GM23338 (cell line): Measurements from ENCODE around the gene NXPH2. TPM values are rescaled to one million over a fixed set of nuclear protein-coding genes. Genes with fewer than 3 reads are reported as not detected.
"Not testable (repeated sequence)": the region's sequence is repeated elsewhere in the genome, so short reads cannot be mapped to it uniquely, and the experiment has no call there.

Experiments
- ATAC-seq: fragments of 200-7000 bp; cut with Tn5 transposase; 3 replicates; pipeline ENCODE4 v1.9.1; 2020
- DNase-seq: peaks from one replicate; pipeline ENCODE4 v3.0.0-alpha.2; 2015; ENCODE audit warnings: low spot score
- H2AFZ ChIP-seq: fragments of 200-600 bp; sonication (generic); 2 replicates; pipeline ENCODE4 v1.8.0; 2016; ENCODE audit warnings: antibody characterized with exemption, mild to moderate bottlenecking, moderate library complexity
- H3F3A ChIP-seq: fragments of 200-600 bp; sonication (generic); replicated peaks from 2 replicates; pipeline ENCODE4 v1.8.0; 2017; ENCODE audit warnings: antibody characterized with exemption, mixed run types, low read depth
- H3K27ac ChIP-seq: fragments of 200-600 bp; sonication (generic); 2 replicates; pipeline ENCODE4 v1.6.1; 2016; ENCODE audit warnings: low read depth
- H3K27me3 ChIP-seq: fragments of 200-600 bp; sonication (generic); 2 replicates; pipeline ENCODE4 v1.8.0; 2016; ENCODE audit warnings: mild to moderate bottlenecking, mixed run types, moderate library complexity; ENCODE audit not compliant: insufficient read depth
- H3K36me3 ChIP-seq: fragments of 200-600 bp; sonication (generic); 2 replicates; pipeline ENCODE4 v1.8.0; 2016; ENCODE audit warnings: mild to moderate bottlenecking; ENCODE audit not compliant: insufficient read depth
- H3K4me1 ChIP-seq: fragments of 200-600 bp; sonication (generic); 2 replicates; pipeline ENCODE4 v1.8.0; 2016; ENCODE audit warnings: mild to moderate bottlenecking, moderate library complexity; ENCODE audit not compliant: insufficient read depth
- H3K4me2 ChIP-seq: fragments of 200-600 bp; sonication (generic); 2 replicates; pipeline ENCODE4 v1.7.1; 2017; ENCODE audit warnings: mixed run types
- H3K4me3 ChIP-seq: fragments of 200-600 bp; sonication (generic); 2 replicates; pipeline ENCODE4 v1.6.1; 2016; ENCODE audit warnings: mixed run types
- H3K79me2 ChIP-seq: fragments of 200-600 bp; sonication (generic); replicated peaks from 2 replicates; pipeline ENCODE4 v1.8.0; 2017; ENCODE audit warnings: mild to moderate bottlenecking; ENCODE audit not compliant: insufficient read depth
- H3K9me2 ChIP-seq: fragments of 200-600 bp; sonication (generic); 2 replicates; pipeline ENCODE4 v1.8.0; 2017; ENCODE audit not compliant: insufficient read depth
- H4K20me1 ChIP-seq: fragments of 200-600 bp; sonication (generic); replicated peaks from 2 replicates; pipeline ENCODE4 v1.8.0; 2017; ENCODE audit warnings: mild to moderate bottlenecking; ENCODE audit not compliant: insufficient read depth
- H3K27ac Mint-ChIP-seq: 2 replicates; pipeline ENCODE4 v1.8.0; 2020; ENCODE audit warnings: inconsistent platforms, mild to moderate bottlenecking, moderate library complexity, mixed read lengths
- H3K27me3 Mint-ChIP-seq: 3 replicates; pipeline ENCODE4 v1.8.0; 2022; ENCODE audit warnings: low read depth, mild to moderate bottlenecking, moderate library complexity, mixed read lengths, inconsistent platforms; ENCODE audit not compliant: insufficient read depth, poor library complexity
- H3K36me3 Mint-ChIP-seq: 3 replicates; pipeline ENCODE4 v1.8.0; 2021; ENCODE audit warnings: low read depth, mild to moderate bottlenecking, inconsistent platforms, moderate library complexity, mixed read lengths
- H3K4me1 Mint-ChIP-seq: 3 replicates; pipeline ENCODE4 v1.8.0; 2020; ENCODE audit warnings: mild to moderate bottlenecking, inconsistent platforms, mixed read lengths
- H3K4me3 Mint-ChIP-seq: 3 replicates; pipeline ENCODE4 v1.8.0; 2021; ENCODE audit warnings: moderate library complexity, mild to moderate bottlenecking, inconsistent platforms, mixed read lengths
- H3K9me3 Mint-ChIP-seq: 3 replicates; pipeline ENCODE4 v1.8.0; 2020; ENCODE audit warnings: moderate library complexity, mild to moderate bottlenecking, inconsistent platforms, mixed read lengths
- ZNF331 ChIP-seq: fragments of 250-450 bp; sonication (Bioruptor Pico); IDR thresholded peaks from 2 replicates; pipeline ENCODE4 v1.5.0; 2020; ENCODE audit warnings: low read depth, mild to moderate bottlenecking, moderate library complexity
- polyA plus RNA-seq: library from polyadenylated mRNA; unstranded; fragments of >200 nt; fragmentation: Nextera tagmentation; extraction: Ambion mirVana; gene quantifications from 2 replicates; pipeline ENCODE4 v1.2.1, GENCODE V29; 2016
- total RNA-seq: library from RNA; depleted of rRNA; stranded (reverse); fragments of >200 nt; shearing (Covaris generic); gene quantifications from 2 replicates; pipeline ENCODE4 v1.2.3, GENCODE V29; 2014
- TF ChIP-seq, protein P1 (sequence below): fragments of 250-450 bp; sonication (Bioruptor Pico); IDR thresholded peaks from 2 replicates; pipeline ENCODE4 v1.5.0; 2020; ENCODE audit warnings: mild to moderate bottlenecking, moderate library complexity

NXPH2 gene
- total and polyA plus RNA-seq, 2 experiments from 2014 or later: 2.7 to 8.3 TPM

DNA sequence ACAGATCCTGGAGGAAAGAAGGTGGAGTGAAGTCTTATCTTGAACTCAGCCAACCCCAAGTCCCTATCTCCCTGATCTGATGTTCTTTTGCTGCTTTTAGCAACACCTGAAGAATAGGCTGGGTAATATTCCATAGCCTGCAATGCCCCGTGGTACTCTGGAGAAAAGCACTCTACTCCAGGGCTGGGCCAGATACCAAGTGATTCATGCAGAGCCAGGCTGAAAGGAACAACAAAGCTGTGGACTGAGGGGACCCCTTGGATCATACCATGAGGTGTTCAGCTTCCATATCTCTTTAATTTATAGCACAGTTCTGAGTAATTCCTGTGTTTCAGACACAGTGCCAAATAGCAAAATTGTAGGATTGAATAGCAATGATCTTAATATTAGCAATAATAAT is 130.6 kb downstream of the NXPH2 start (continued):
- TF ChIP-seq, protein P1, sequence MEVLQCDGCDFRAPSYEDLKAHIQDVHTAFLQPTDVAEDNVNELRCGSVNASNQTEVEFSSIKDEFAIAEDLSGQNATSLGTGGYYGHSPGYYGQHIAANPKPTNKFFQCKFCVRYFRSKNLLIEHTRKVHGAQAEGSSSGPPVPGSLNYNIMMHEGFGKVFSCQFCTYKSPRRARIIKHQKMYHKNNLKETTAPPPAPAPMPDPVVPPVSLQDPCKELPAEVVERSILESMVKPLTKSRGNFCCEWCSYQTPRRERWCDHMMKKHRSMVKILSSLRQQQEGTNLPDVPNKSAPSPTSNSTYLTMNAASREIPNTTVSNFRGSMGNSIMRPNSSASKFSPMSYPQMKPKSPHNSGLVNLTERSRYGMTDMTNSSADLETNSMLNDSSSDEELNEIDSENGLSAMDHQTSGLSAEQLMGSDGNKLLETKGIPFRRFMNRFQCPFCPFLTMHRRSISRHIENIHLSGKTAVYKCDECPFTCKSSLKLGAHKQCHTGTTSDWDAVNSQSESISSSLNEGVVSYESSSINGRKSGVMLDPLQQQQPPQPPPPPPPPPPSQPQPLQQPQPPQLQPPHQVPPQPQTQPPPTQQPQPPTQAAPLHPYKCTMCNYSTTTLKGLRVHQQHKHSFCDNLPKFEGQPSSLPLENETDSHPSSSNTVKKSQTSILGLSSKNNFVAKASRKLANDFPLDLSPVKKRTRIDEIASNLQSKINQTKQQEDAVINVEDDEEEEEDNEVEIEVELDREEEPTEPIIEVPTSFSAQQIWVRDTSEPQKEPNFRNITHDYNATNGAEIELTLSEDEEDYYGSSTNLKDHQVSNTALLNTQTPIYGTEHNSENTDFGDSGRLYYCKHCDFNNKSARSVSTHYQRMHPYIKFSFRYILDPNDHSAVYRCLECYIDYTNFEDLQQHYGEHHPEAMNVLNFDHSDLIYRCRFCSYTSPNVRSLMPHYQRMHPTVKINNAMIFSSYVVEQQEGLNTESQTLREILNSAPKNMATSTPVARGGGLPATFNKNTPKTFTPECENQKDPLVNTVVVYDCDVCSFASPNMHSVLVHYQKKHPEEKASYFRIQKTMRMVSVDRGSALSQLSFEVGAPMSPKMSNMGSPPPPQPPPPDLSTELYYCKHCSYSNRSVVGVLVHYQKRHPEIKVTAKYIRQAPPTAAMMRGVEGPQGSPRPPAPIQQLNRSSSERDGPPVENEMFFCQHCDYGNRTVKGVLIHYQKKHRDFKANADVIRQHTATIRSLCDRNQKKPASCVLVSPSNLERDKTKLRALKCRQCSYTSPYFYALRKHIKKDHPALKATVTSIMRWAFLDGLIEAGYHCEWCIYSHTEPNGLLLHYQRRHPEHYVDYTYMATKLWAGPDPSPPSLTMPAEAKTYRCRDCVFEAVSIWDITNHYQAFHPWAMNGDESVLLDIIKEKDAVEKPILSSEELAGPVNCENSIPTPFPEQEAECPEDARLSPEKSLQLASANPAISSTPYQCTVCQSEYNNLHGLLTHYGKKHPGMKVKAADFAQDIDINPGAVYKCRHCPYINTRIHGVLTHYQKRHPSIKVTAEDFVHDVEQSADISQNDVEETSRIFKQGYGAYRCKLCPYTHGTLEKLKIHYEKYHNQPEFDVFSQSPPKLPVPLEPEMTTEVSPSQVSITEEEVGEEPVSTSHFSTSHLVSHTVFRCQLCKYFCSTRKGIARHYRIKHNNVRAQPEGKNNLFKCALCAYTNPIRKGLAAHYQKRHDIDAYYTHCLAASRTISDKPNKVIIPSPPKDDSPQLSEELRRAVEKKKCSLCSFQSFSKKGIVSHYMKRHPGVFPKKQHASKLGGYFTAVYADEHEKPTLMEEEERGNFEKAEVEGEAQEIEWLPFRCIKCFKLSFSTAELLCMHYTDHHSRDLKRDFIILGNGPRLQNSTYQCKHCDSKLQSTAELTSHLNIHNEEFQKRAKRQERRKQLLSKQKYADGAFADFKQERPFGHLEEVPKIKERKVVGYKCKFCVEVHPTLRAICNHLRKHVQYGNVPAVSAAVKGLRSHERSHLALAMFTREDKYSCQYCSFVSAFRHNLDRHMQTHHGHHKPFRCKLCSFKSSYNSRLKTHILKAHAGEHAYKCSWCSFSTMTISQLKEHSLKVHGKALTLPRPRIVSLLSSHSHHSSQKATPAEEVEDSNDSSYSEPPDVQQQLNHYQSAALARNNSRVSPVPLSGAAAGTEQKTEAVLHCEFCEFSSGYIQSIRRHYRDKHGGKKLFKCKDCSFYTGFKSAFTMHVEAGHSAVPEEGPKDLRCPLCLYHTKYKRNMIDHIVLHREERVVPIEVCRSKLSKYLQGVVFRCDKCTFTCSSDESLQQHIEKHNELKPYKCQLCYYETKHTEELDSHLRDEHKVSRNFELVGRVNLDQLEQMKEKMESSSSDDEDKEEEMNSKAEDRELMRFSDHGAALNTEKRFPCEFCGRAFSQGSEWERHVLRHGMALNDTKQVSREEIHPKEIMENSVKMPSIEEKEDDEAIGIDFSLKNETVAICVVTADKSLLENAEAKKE: no peak

DNA sequence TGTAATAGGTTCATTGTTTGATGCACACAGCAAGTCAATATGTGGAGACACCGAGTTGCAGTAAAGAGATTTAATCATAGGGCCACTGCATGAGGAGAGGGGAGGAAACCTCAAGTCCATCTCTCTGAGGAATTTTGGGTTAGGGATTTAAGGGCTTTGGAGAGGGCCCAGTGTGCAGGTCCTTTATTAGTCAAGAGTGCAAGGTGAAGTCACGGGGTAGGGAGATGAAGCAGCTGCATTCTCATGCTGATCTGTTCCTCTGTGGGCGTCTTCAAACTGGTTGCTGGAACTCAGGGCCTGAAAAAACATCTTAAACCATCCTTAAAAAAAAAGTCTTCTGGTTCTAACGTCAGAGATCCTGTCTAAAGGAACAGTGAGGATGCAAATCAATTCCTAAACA is 131.6 kb downstream of the NXPH2 start:
- H3K4me3 ChIP-seq: 0 out of 2 replicates have a peak overlapping the region, but pooled peaks have one; percentile 30
- H3K36me3 ChIP-seq: no peaks in the 10 kb centered on the region
- Mint-ChIP-seq H3K27ac (0 out of 2 replicates have a peak overlapping the region, but pooled peaks have one; percentile 8), H3K36me3 (no peaks in the 10 kb centered on the region), H3K4me3 (no peak overlapping the region; the same call in 2 of the 3 replicates), H3K4me1 (peaks cover 25% of the 10 kb centered on the region), H3K27me3 (no peaks in the 10 kb centered on the region), H3K9me3 (no peaks in the 10 kb centered on the region)
- DNase-seq (peak; percentile 52), ATAC-seq (peak; percentile 92)
- peaks cover 18% of the 10 kb centered on the region for H3K4me1 ChIP-seq
- H4K20me1 ChIP-seq: no peaks in the 10 kb centered on the region
- H3K4me2 ChIP-seq: peak overlapping the region; percentile 64
- H2AFZ ChIP-seq: peak overlapping the region; percentile 92
- H3K27me3 ChIP-seq: no peaks in the 10 kb centered on the region
- H3F3A ChIP-seq: no peaks in the 10 kb centered on the region
- H3K27ac ChIP-seq: no peak overlapping the region
- TF ChIP-seq, protein P1: peak; percentile 23; the same call in 1 of the 2 replicates
- no peak for TF ChIP-seq ZNF331 (CRISPR knock-in tag)
- H3K9me2 ChIP-seq: peaks cover 6% of the 10 kb centered on the region; the same call in 1 of the 2 replicates
- no peaks in the 10 kb centered on the region for H3K79me2 ChIP-seq

GRCh38 chr2:138644776-138645175 is 135.4 kb downstream of the NXPH2 start:
- H3K4me1 ChIP-seq: peaks cover 17% of the 10 kb centered on the region
- DNase-seq, H3K27me3 Mint-ChIP-seq, H3K27me3 ChIP-seq, H3K36me3 ChIP-seq, H4K20me1 ChIP-seq, H3K27ac ChIP-seq, H3K36me3 Mint-ChIP-seq, ATAC-seq, H3K9me3 Mint-ChIP-seq, H3K4me2 ChIP-seq, H3K4me3 Mint-ChIP-seq, H2AFZ ChIP-seq, H3K4me3 ChIP-seq, H3K27ac Mint-ChIP-seq, H3F3A ChIP-seq, H3K79me2 ChIP-seq: not testable (repeated sequence)
- H3K9me2 ChIP-seq: peaks cover 10% of the 10 kb centered on the region; the same call in 1 of the 2 replicates
- peaks cover 16% of the 10 kb centered on the region; the same call in 2 of the 3 replicates for H3K4me1 Mint-ChIP-seq
